Neural progenitor cell (in vitro differentiated cells): ENCODE measurements around the gene BRINP1. TPM values are rescaled to one million over a fixed set of nuclear protein-coding genes. Genes with fewer than 3 reads are reported as not detected.

Source experiments
- DNase-seq: peaks from one replicate; pipeline ENCODE4 v3.0.0-alpha.2; 2016; ENCODE audit warnings: low spot score
- H2AFZ ChIP-seq: fragments of 200-600 bp; sonication (generic); replicated peaks from 2 replicates; pipeline ENCODE4 v1.6.1; 2016; ENCODE audit warnings: antibody characterized with exemption
- H3F3A ChIP-seq: fragments of 200-600 bp; sonication (generic); 2 replicates; pipeline ENCODE4 v1.6.1; 2016; ENCODE audit warnings: antibody characterized with exemption, low read depth
- H3K27ac ChIP-seq: fragments of 200-600 bp; sonication (generic); 2 replicates; pipeline ENCODE4 v1.5.1; 2016; ENCODE audit warnings: mild to moderate bottlenecking
- H3K27me3 ChIP-seq: fragments of 200-600 bp; sonication (generic); 2 replicates; pipeline ENCODE4 v1.6.1; 2016; ENCODE audit warnings: mild to moderate bottlenecking, moderate library complexity
- H3K36me3 ChIP-seq: fragments of 200-600 bp; sonication (generic); 2 replicates; pipeline ENCODE4 v1.5.1; 2016
- H3K4me1 ChIP-seq: fragments of 200-600 bp; sonication (generic); 2 replicates; pipeline ENCODE4 v1.6.1; 2016; ENCODE audit warnings: mixed run types
- H3K4me2 ChIP-seq: fragments of 200-600 bp; sonication (generic); 2 replicates; pipeline ENCODE4 v1.6.1; 2016
- H3K4me3 ChIP-seq: fragments of 200-600 bp; sonication (generic); 2 replicates; pipeline ENCODE4 v1.5.1; 2016
- H3K79me2 ChIP-seq: fragments of 200-600 bp; sonication (generic); 2 replicates; pipeline ENCODE4 v1.6.1; 2016; ENCODE audit warnings: low read depth
- H3K9ac ChIP-seq: fragments of 200-600 bp; sonication (generic); 2 replicates; pipeline ENCODE4 v1.6.1; 2016
- H3K9me3 ChIP-seq: fragments of 200-600 bp; sonication (generic); 2 replicates; pipeline ENCODE4 v1.5.1; 2016; ENCODE audit warnings: low read depth
- H4K20me1 ChIP-seq: fragments of 200-600 bp; sonication (generic); 2 replicates; pipeline ENCODE4 v1.6.1; 2016; ENCODE audit warnings: low read depth
- H3K27ac Mint-ChIP-seq: 3 replicates; pipeline ENCODE4 v1.8.0; 2021; ENCODE audit warnings: mixed read lengths
- H3K27me3 Mint-ChIP-seq: 2 replicates; pipeline ENCODE4 v1.8.0; 2022; ENCODE audit warnings: low read depth, mild to moderate bottlenecking, inconsistent platforms, moderate library complexity, mixed read lengths; ENCODE audit not compliant: insufficient read depth
- H3K36me3 Mint-ChIP-seq: 3 replicates; pipeline ENCODE4 v1.8.0; 2021; ENCODE audit warnings: mixed read lengths
- H3K4me1 Mint-ChIP-seq: 3 replicates; pipeline ENCODE4 v1.8.0; 2021; ENCODE audit warnings: mixed read lengths
- H3K4me3 Mint-ChIP-seq: 3 replicates; pipeline ENCODE4 v1.8.0; 2021; ENCODE audit warnings: mild to moderate bottlenecking, moderate library complexity, mixed read lengths
- H3K9me3 Mint-ChIP-seq: 3 replicates; pipeline ENCODE4 v1.8.0; 2020; ENCODE audit warnings: mixed read lengths
- CTCF ChIP-seq: fragments of 200-600 bp; sonication (generic); IDR thresholded peaks from 2 replicates; pipeline ENCODE4 v1.5.1; 2017; ENCODE audit warnings: antibody characterized with exemption, mild to moderate bottlenecking
- EZH2 ChIP-seq: fragments of 200-600 bp; sonication (generic); IDR thresholded peaks from 2 replicates; pipeline ENCODE4 v1.6.1; 2017; ENCODE audit warnings: antibody characterized with exemption, mild to moderate bottlenecking, moderate library complexity
- EZH2phosphoT487 ChIP-seq: fragments of 200-600 bp; sonication (generic); IDR thresholded peaks from 2 replicates; pipeline ENCODE4 v1.6.1; 2017; ENCODE audit warnings: antibody characterized with exemption
- total RNA-seq: library from RNA; depleted of rRNA; stranded (reverse); fragments of >200 nt; gene quantifications from 2 replicates; pipeline ENCODE4 v1.2.3, GENCODE V29; 2015; ENCODE audit warnings: low replicate concordance

Gene BRINP1
- total RNA-seq, 1 donor from 2014 or later = 0.62 TPM

GRCh38 chr9:119255116-119255515 lies 114.1 kb downstream of the BRINP1 start:
- H3F3A ChIP-seq = peaks cover 14% of the 10 kb centered on the region
- Mint-ChIP-seq H3K36me3 (no peaks in the 10 kb centered on the region), H3K4me3 (no peak overlapping the region), H3K4me1 (peaks cover 9% of the 10 kb centered on the region), H3K9me3 (no peaks in the 10 kb centered on the region), H3K27ac (no peak overlapping the region), H3K27me3 (peaks cover 6% of the 10 kb centered on the region)
- H4K20me1 ChIP-seq = no peaks in the 10 kb centered on the region
- no peaks in the 10 kb centered on the region for H3K27me3 ChIP-seq
- H2AFZ ChIP-seq = no peak overlapping the region
- H3K9me3 ChIP-seq = no peaks in the 10 kb centered on the region
- H3K4me1 ChIP-seq = peaks cover 41% of the 10 kb centered on the region
- H3K4me2 ChIP-seq = no peak overlapping the region
- H3K36me3 ChIP-seq = no peaks in the 10 kb centered on the region
- no peaks in the 10 kb centered on the region for H3K79me2 ChIP-seq
- peak; percentile 5 for DNase-seq
- H3K9ac ChIP-seq = no peak overlapping the region
- H3K4me3 ChIP-seq = no peak overlapping the region
- H3K27ac ChIP-seq = no peak overlapping the region
- TF ChIP-seq EZH2phosphoT487 = no peak
- TF ChIP-seq CTCF = no peak
- TF ChIP-seq EZH2 = no peak

- Histone ChIP-seq H3K9ac (no peak overlapping the region), H2AFZ (no peak overlapping the region), H3K9me3 (no peaks in the 10 kb centered on the region), H4K20me1 (no peaks in the 10 kb centered on the region), H3K4me3 (no peak overlapping the region), H3K4me2 (no peak overlapping the region), H3K27ac (no peak overlapping the region), H3K27me3 (no peaks in the 10 kb centered on the region), H3K36me3 (no peaks in the 10 kb centered on the region), H3K79me2 (no peaks in the 10 kb centered on the region), H3F3A (no peaks in the 10 kb centered on the region), H3K4me1 (peaks cover 17% of the 10 kb centered on the region)
- H3K4me1 Mint-ChIP-seq = peaks cover 5% of the 10 kb centered on the region
- DNase-seq = peak; percentile 54
- no peak overlapping the region for H3K4me3 Mint-ChIP-seq
- no peaks in the 10 kb centered on the region for H3K36me3 Mint-ChIP-seq
- H3K9me3 Mint-ChIP-seq = no peaks in the 10 kb centered on the region
- TF ChIP-seq EZH2phosphoT487 (no peak), CTCF (no peak), EZH2 (no peak)
- H3K27me3 Mint-ChIP-seq = peaks cover 5% of the 10 kb centered on the region
- H3K27ac Mint-ChIP-seq = no peak overlapping the region
Measured at GRCh38 chr9:119252671-119253299, 116.5 kb downstream of the BRINP1 start.

- Histone ChIP-seq H3K9ac (no peak overlapping the region), H3K4me3 (no peak overlapping the region), H2AFZ (no peak overlapping the region), H3K27ac (no peak overlapping the region), H3K9me3 (no peaks in the 10 kb centered on the region), H3K36me3 (no peaks in the 10 kb centered on the region), H3K4me2 (no peak overlapping the region), H3K79me2 (no peaks in the 10 kb centered on the region), H3F3A (no peaks in the 10 kb centered on the region), H3K27me3 (no peaks in the 10 kb centered on the region), H3K4me1 (peaks cover 14% of the 10 kb centered on the region), H4K20me1 (no peaks in the 10 kb centered on the region)
- no peak for DNase-seq
- TF ChIP-seq EZH2phosphoT487 = no peak
- no peak for TF ChIP-seq CTCF
- TF ChIP-seq EZH2 = no peak
- Mint-ChIP-seq H3K36me3 (no peaks in the 10 kb centered on the region), H3K27ac (no peak overlapping the region), H3K4me1 (no peaks in the 10 kb centered on the region), H3K27me3 (peaks cover 4% of the 10 kb centered on the region), H3K9me3 (no peaks in the 10 kb centered on the region), H3K4me3 (no peak overlapping the region)
Measured at GRCh38 chr9:119251936-119252335, 117.3 kb downstream of the BRINP1 start.
